Measurements from ENCODE around the gene LHX6.
A peak's percentile ranks its signal among the peaks of the same experiment; 100 is the strongest.

LHX6 gene

GRCh38 chr9:122193651-122194050 is 35.1 kb downstream of the LHX6 start:
- H3K27ac ChIP-seq, result no peak overlapping the region
- no peak for DNase-seq (ENCODE audit: low read depth, low spot score)

DNA sequence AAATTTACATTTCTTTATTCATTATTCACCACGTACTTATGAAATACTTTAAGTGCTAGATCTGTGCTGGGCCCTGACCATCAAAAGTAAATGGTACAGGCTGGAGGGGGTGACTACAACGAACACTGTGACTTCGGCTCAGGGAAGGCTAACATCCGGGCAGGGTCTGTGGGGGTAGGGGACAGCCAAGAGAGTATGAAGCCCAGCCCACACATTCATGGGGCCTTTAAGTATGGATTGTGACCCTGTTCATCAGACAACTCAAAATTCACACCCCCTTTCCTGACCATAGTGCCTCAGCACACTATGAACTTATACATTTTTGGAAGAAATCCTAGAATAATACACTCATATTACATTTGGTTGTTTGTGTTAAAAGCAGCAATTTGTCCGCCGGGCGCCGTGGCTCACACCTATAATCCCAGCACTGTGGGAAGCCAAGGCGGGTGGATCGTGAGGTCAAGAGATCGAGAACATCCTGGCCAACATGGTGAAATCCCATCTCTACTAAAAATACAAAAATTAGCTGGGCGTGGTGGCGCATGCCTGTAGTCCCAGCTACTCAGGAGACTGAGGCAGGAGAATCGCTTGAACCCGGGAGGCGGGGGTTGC is 35.7 kb downstream of the LHX6 start:
- no peak for DNase-seq (ENCODE audit: low read depth, low spot score)
- H3K27ac ChIP-seq, result no peak overlapping the region

GRCh38 chr9:122192261-122192875 is 36.4 kb downstream of the LHX6 start:
- peak overlapping the region; percentile 49 for H3K27ac ChIP-seq

GRCh38 chr9:122191584-122191983 is 37.2 kb downstream of the LHX6 start:
- H3K27ac ChIP-seq, result peak overlapping the region; percentile 49
- DNase-seq (ENCODE audit: low read depth, low spot score), result no peak

More at GRCh38 chr9:122192261-122192875, 36.4 kb downstream of the LHX6 start:
- no peak for DNase-seq (ENCODE audit: low read depth, low spot score)

DNA sequence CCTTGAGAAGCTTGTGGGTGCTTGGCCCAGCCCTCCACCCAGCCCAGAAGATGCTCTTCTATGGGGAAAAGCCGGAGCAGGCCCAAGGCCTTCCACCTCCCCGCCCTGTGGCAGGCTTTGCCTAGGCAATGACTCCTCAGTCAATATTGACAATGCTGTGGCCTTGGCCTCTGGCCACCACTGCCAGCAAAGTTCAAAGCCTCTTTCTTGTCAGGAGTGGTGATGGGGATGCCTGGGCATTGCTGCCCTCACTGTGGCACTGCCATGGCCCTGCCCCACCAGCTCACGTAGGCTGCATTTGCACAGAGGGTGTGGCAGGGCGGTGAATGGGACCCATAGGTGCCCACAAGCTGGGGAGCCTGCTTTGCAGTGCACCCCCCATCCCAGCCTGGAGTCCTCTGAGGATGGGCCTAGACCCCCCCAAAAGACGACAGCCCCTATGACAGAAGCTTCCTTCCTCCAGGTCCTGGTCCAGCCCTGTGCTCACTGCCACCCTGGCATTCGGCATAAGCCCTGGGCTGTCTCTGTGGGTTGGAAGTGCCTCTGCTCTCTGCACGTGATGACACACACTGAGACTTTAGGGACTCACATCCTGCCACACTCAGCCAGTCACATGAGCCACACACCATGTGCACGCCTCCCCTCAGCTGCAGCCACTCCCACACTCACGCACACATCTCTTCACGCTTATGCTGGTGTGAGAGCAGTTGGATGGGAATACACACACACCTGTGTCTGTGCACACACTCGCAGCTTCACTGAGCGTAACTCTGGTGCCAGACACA is 38.0 kb downstream of the LHX6 start:
- no peak for DNase-seq (ENCODE audit: low read depth, low spot score)
- peak overlapping the region; percentile 49 for H3K27ac ChIP-seq

DNA sequence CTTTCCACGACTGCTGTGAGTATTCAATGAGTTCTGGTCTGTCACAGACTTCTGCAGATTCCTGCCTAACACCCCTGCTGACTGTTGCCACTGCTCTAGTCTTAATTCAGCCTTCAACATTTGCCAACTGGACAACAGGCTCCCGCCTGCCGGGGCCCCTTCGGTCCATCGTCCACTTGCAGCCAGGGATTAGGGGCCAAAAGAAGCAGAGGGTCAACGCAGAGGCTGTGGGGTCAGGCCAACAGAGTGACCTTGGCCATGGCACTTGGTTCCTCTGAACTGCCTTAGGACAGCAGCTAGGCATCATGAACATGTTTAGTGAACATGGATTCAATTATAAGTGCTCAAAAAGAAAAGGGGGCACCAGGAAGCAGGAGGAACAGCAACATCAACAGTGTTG is 40.4 kb downstream of the LHX6 start:
- no peak for DNase-seq (ENCODE audit: low read depth, low spot score)
- H3K27ac ChIP-seq, result no peak overlapping the region

DNA sequence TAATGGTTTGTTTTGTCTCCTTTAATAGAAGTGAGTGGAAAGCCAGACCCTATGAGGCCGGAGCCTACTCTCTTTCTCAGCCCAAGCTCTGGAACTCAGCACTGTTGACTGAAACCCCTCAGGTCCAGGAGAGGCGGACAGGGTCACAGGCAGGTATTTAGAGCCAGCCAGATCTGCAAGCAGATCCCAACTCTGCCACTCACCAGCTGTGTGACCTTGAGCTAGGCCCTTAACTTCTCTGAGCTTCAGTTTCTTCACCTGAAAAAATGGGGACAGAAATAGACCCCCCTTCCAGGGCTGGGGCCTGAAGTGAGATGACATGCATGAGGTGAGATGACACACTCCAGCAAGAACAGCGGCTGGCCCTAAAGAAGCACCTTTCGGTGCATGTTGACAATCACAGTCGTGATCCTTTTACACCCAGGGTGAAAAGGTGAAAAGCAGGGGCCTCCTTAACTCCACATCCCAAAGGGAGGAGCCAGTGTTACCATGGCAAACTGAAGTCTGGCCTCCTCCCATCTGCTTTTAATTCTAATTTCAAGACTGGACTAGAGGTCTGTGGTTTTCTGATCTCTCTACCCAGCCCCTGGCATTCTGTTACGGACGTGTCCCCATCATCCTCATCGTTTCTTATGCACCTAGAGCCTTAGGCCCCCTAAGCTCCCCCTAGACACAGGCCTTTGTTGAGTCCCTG is 41.8 kb downstream of the LHX6 start:
- no peak for DNase-seq (ENCODE audit: low read depth, low spot score)
- no peak overlapping the region for H3K27ac ChIP-seq

DNA sequence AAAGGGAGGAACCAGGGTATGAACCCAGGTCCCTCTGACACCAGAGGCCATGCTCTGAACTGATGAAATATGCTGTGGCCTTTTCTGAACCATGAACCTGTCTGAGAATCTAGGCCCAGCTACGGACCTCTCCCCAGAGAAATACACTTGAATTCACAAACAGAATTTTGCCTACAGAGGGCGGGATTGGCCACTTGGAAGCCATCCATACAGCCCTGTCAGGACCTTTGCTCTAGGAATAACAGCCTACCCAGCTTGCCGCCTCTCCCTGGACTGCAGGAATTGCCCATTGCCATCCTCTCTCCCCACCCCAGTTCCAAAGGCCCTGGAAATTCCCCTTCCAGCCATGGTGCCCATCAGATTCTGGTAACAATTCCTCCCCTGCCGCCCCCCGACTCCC is 42.5 kb downstream of the LHX6 start:
- no peak for DNase-seq (ENCODE audit: low read depth, low spot score)

GRCh38 chr9:122184551-122184950 is 44.2 kb downstream of the LHX6 start:
- no peak for DNase-seq (ENCODE audit: low read depth, low spot score)
- H3K27ac ChIP-seq, result no peak overlapping the region

More for the DNA sequence above, 42.5 kb downstream of the LHX6 start:
- H3K27ac ChIP-seq, result no peak overlapping the region

DNA sequence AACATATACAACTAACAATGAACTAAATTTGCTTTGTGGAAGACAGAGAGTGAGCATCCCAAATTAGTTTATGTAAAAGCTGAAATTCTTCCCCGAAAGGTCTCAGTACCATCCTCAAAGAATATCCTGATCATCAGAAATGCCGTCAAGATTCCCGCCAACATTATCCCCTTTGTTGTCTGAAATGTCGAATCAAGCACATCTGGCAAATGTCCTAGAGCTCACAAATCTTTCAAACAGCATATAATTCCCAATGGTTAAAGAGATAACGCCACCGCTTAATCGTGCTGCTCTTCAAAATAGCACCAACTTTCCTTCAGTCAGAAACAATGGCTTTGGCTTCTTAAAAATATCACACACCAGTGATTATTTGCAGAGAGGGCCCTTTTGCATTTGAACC is 45.3 kb downstream of the LHX6 start:
- no peak overlapping the region for H3K27ac ChIP-seq
- no peak for DNase-seq (ENCODE audit: low read depth, low spot score)

DNA sequence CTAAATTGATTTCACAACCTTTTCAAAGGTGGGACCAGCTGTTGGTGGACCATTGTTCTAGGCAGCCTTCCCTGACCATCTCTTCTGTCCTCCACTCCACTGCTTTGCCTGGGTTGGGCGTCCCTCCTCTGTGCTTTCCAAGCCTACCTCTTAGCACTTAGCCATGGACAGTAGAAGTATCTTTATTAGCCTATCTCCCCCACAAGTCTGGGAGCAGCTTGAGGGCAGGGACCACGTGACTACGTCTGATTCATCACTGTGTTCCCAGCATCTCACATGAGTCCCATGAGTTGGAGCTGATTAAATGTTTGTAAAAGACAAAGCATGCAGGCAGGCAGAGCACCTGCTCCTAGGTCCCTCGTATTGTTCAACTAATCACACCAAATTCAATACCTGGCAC is 48.1 kb downstream of the LHX6 start:
- H3K27ac ChIP-seq, result no peak overlapping the region
- DNase-seq (ENCODE audit: low read depth, low spot score), result peak; percentile 29

DNA sequence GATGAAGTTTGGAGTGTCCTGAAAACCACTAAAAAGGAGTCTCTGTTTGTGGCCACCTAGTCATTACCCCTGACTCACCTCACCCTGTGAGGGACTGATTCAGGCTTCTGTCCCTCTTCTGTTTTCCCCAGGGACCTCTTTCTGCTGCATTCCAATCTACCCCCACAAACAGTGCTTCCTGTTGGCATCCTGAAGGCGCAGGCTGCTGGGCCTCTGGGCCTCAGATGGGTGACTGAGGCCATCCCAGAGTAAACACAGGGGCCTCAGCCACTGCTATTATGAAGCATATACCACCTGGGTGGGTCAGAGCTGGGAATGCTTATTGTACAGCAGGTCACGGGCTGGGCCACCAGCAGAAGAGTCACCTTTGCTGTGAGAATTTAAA is 49.1 kb downstream of the LHX6 start:
- no peak overlapping the region for H3K27ac ChIP-seq
- no peak for DNase-seq (ENCODE audit: low read depth, low spot score)

GRCh38 chr9:122179054-122179689 is 49.6 kb downstream of the LHX6 start:
- H3K27ac ChIP-seq, result no peak overlapping the region
- no peak for DNase-seq (ENCODE audit: low read depth, low spot score)

GRCh38 chr9:122176916-122177315 is 51.8 kb downstream of the LHX6 start:
- no peak overlapping the region for H3K27ac ChIP-seq
- DNase-seq (ENCODE audit: low read depth, low spot score), result no peak

GRCh38 chr9:122173670-122174069 is 55.1 kb downstream of the LHX6 start:
- no peak overlapping the region for H3K27ac ChIP-seq
- DNase-seq (ENCODE audit: low read depth, low spot score), result no peak

DNA sequence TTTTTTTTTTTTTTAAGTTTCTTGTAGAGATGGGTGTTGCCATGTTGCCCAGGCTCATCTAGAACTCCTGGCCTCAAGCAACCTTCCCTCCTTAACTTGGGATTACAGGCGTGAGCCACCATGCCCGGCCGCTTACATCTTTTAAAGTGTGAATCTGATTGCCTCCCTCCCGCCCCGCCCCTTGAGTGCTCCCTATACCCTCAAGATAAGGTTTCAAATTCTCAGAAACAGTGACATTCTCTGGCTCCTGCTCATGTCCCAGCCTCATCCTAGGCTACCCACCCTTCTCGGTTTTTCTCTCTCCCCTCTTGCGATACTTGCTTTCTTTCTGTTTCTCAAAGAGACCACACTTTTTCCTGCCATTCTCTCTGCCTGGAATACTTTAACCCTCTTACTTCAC is 56.6 kb downstream of the LHX6 start:
- no peak for DNase-seq (ENCODE audit: low read depth, low spot score)
- no peak overlapping the region for H3K27ac ChIP-seq

DNA sequence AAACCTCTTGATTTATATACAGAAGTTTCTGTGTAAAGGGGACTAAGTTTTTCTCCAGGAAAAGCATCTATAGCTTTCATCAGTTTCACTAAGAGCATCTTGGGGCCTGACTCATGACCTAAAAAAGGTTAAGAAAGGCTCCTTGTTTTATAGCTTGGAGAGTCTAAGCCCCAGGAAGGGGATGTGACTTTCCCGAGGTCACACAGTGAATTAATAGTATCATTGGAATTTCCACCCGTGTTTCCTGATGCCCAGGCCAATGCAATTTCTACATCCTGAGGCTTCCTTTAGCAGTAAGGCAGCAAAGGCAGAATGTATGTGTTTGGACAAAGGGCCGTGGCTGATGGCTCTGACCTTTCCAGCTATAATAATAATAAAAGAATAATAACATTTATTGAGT is 60.4 kb downstream of the LHX6 start:
- no peak for DNase-seq (ENCODE audit: low read depth, low spot score)
- H3K27ac ChIP-seq, result no peak overlapping the region

- DNase-seq (ENCODE audit: low read depth, low spot score), result no peak
- no peak overlapping the region for H3K27ac ChIP-seq
Observed at GRCh38 chr9:122164286-122164685, 64.5 kb downstream of the LHX6 start.

GRCh38 chr9:122162415-122162814 is 66.3 kb downstream of the LHX6 start:
- DNase-seq (ENCODE audit: low read depth, low spot score), result no peak

DNA sequence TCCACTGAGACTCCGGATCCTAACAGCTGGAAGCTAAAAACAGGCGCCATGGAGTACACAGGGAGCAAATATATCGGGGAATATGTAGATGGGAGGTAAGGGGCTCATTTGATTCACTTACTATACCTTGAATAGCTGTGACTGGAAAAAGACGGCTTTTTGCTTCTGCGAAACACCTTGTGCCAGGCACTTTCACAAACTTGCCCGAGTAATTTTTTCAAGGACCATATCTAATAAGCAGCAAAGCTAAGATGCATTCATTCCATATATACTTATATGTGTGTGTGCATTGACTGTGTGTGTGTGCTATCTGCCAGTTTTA is 68.9 kb downstream of the LHX6 start:
- no peak overlapping the region for H3K27ac ChIP-seq
- no peak for DNase-seq (ENCODE audit: low read depth, low spot score)

More at GRCh38 chr9:122162415-122162814, 66.3 kb downstream of the LHX6 start:
- H3K27ac ChIP-seq, result no peak overlapping the region
